ENCODE measurements around the gene MLH1.
"Not testable (repeated sequence)": the region's sequence is repeated elsewhere in the genome, so short reads cannot be mapped to it uniquely, and the experiment has no call there.

MLH1 gene

GRCh38 chr3:36993326-36994283, at the start of gene MLH1:
Gene MLH1 (plus strand): TSS chr3:36993518. CDS start chr3:36993548, 30 bp downstream.
- peak; percentile 97 for DNase-seq (ENCODE audit: low spot score)

GRCh38 chr3:36943601-36944000, 49.7 kb upstream of the MLH1 start:
- no peak for DNase-seq (ENCODE audit: low spot score)

- DNase-seq (ENCODE audit: low spot score), result peak; percentile 91
These were observed 49.2 kb upstream of the MLH1 start for GRCh38 chr3:36944012-36944640.

GRCh38 chr3:36944641-36945270, 48.6 kb upstream of the MLH1 start, which contains the start of gene TRANK1:
Gene TRANK1 (minus strand): TSS chr3:36945054. CDS start chr3:36944809, 245 bp downstream.
- DNase-seq (ENCODE audit: low spot score), result peak; percentile 85

- DNase-seq (ENCODE audit: low spot score), result no peak
These were observed 47.9 kb upstream of the MLH1 start for GRCh38 chr3:36945333-36945980.

GRCh38 chr3:36947814-36948213, 45.5 kb upstream of the MLH1 start:
- DNase-seq (ENCODE audit: low spot score), result not testable (repeated sequence)

GRCh38 chr3:36954452-36955134, 38.7 kb upstream of the MLH1 start:
- DNase-seq (ENCODE audit: low spot score), result no peak

- no peak for DNase-seq (ENCODE audit: low spot score)
These were observed 37.2 kb upstream of the MLH1 start for GRCh38 chr3:36956155-36956554.

GRCh38 chr3:36957063-36957462, 36.3 kb upstream of the MLH1 start:
- no peak for DNase-seq (ENCODE audit: low spot score)

GRCh38 chr3:36957862-36958686, 35.2 kb upstream of the MLH1 start:
- peak; percentile 67 for DNase-seq (ENCODE audit: low spot score)

GRCh38 chr3:36959821-36960220, 33.5 kb upstream of the MLH1 start:
- DNase-seq (ENCODE audit: low spot score), result no peak

- no peak for DNase-seq (ENCODE audit: low spot score)
These were observed 32.8 kb upstream of the MLH1 start for GRCh38 chr3:36960502-36960901.

GRCh38 chr3:36963008-36963407, 30.3 kb upstream of the MLH1 start:
- not testable (repeated sequence) for DNase-seq (ENCODE audit: low spot score)

- no peak for DNase-seq (ENCODE audit: low spot score)
These were observed 29.0 kb upstream of the MLH1 start for GRCh38 chr3:36964331-36964730.

GRCh38 chr3:36964817-36965216, 28.5 kb upstream of the MLH1 start:
- no peak for DNase-seq (ENCODE audit: low spot score)

GRCh38 chr3:36965440-36965839, 27.9 kb upstream of the MLH1 start:
- no peak for DNase-seq (ENCODE audit: low spot score)

- DNase-seq (ENCODE audit: low spot score), result no peak
These were observed 24.2 kb upstream of the MLH1 start for GRCh38 chr3:36969085-36969484.

GRCh38 chr3:36969540-36970432, 23.5 kb upstream of the MLH1 start:
- DNase-seq (ENCODE audit: low spot score), result peak; percentile 48

GRCh38 chr3:36972163-36972562, 21.2 kb upstream of the MLH1 start:
- no peak for DNase-seq (ENCODE audit: low spot score)

GRCh38 chr3:36973139-36973538, 20.2 kb upstream of the MLH1 start:
- DNase-seq (ENCODE audit: low spot score), result no peak

Data from AG20443 (cell line).